ENCODE data around the gene CTSE.
"Not testable (repeated sequence)": the region's sequence is repeated elsewhere in the genome, so short reads cannot be mapped to it uniquely, and the experiment has no call there.

CTSE gene

DNA sequence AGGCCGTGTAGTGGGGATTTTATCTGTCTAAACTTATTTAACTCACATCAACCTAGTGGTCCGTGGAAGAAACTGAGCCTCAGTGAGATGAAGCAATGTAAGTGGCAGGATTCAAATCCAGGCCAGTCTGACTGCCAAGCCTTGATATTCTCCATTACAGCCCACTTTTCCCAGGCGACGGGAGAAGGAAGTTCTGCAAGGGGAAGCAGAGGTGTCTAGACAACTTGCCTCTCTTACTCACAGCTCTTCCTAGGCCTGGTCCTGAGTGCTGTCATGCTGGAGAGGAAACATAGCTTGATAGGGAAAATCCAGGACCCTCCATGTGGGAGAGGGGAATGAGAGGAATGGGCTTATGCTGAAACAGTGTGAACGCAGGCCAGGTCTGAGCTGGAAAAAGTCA is 9.1 kb downstream of the CTSE start:
- no peak for DNase-seq (ENCODE audit: low read depth)

DNA sequence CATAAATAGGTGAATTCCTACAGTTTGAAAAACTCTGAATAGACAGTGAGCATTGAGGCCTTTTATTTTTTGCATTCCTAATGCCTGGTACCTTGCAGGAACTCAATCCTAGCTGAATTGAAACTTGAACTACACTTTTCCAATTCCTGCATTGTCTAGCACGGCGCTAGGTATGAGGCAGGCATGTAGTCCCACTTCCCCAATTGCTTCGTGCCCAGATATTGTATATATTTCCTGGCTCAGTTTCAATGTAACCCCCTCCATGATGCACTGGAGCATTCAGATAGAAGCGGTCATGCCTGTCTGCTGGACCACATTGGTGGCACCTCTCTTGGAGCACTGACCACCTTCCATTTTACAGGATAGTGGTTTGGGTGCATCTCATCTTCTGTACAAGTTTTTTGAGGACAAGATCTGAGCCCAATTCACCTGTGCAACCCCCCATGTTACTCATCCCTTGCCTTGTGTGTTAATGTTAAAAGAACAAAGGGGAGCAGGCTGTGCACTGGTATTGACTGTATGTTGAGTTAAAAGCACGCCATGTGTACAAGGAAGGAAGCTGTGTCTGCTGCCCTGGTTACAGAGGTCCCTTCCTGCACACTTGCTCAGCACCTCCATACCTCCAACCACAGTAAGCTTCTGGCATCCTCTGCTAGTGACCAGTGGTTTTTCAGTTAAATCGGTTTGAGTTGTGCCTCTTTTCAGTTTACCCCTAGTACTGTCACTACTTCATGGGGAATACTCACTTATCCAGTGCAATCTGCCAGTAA is 10.5 kb downstream of the CTSE start:
- DNase-seq (ENCODE audit: low read depth), result no peak

DNA sequence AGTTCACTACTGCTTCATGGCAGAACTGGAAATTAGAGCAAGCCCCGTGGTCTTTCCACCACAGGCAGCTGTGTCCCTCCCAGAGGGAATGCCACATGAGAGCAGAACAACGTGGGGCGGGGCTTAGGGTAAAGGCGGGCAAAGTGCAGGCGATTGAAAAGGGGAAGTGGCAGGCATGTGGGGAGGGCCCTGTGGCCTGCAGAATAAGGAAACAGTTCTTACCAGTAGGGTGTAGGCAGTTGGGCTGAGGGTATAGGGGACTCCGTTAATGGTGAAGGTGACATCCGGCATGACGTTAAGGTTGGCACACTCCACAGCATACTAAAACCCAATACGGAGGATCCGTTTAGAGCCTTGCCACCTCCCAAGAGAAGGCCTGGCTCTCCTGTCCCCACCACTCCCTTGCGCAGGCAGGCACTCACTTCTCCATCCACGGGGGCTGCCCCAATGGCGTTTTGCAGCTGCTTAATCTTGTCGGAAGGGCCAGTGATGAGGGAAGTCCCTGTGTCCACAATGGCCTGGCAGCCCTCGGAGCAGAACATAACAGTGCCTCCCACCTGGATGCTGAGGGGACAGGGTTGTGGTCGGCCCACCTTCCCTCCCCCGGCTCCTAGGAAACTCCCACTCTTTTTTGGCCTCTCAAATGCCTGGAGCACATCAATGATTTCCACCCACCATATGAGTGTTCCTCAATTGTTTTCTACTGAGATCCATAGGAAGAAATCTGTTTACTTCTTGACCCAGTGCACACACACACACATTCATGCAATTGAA is 11.4 kb downstream of the CTSE start:
- DNase-seq (ENCODE audit: low read depth), result peak; percentile 24

DNA sequence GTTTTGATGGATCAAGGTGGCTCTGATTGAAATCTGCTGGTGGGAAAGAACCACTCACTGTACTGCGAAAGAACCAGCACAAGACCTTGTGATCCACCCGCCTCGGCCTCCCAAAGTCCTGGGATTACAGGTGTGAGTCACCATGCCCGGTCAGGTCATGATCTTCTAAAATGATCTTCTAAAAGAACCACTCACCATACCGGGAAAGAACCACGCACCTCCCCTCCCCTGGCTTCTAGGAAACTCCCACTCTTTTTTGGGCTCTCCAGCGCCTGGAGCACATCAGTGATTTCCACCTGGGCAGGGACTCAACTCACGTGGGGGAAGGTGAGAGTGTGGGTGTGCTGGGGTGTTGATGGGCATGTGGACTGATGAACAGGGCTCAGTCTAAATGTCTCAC is 12.6 kb downstream of the CTSE start:
- DNase-seq (ENCODE audit: low read depth), result no peak

DNA sequence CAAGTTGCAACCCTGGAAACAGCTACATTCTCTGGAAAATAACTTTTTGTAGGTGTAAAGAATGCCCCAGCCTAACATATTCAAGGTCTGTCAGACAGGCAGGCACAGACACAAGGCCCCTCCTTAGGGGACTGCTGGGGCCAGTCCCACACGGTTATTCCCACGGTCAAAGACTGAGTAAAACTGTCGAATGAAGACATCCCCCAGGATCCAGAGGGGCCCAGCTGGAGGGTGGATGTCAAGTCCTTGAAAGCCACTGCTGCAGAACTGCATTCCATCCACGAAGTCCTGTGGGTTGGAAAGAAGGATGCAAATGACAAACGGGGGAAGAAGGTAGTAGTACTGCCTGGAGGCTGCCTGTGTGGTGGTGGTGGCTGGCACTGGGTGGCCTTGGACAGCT is 13.6 kb downstream of the CTSE start:
- no peak for DNase-seq (ENCODE audit: low read depth)

DNA sequence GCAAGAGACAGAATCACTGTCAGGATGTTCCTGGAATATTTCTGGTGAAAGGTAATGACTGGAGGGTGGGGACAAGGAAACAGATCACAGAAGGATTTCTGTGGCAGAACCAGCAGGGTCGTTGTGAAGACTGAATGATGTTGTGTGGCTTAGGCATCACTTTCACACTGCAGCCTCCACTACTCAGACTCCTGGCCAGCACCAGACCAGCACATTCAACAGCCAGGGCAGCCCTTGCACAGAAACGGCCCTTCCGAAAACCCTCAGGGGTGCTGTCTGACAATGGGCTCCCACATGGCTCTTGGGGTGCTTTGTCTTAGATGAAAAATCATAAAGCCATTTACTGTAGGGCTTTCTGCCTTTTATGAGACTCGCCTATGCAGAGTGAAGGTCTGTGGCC is 16.7 kb downstream of the CTSE start:
- DNase-seq (ENCODE audit: low read depth), result no peak

DNA sequence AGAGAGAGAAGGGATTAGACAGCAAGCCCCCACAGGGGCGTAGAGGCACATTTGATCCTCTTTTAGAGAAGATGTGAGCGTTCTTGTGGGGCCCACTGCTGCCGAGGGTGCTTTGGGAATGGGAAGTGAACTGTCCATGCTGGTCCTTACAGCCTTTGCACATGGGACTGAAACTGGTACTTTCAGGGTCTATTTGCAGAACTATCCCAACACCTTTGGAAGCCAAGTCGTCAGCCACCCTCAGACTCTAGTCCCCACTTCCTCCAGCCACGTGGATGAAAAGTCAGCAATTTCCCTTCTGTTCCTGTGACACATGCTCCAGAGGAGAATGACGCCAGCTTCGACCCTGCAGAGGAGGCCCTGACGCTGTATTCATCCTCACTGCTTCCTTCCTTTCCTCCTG is 17.9 kb downstream of the CTSE start:
- DNase-seq (ENCODE audit: low read depth), result no peak

DNA sequence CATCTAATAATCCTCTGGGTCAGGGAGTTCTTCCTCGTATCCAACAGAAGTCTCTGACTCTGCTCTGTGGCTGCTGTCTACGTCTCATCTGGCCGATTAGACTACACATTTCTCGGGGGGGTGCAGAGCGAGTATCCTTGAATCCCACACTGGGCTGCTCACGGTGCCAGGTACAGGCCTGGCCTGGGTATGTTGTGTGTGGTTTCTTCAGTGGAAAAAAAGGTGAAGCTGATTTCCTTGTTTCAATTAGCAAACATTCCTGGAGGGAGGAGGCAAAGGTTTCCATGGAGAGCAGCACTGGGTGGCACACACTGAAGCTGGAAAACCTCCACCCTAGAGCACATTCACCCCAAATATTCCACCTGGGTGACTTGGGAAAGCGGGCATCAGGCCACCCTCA is 18.5 kb downstream of the CTSE start:
- no peak for DNase-seq (ENCODE audit: low read depth)

DNA sequence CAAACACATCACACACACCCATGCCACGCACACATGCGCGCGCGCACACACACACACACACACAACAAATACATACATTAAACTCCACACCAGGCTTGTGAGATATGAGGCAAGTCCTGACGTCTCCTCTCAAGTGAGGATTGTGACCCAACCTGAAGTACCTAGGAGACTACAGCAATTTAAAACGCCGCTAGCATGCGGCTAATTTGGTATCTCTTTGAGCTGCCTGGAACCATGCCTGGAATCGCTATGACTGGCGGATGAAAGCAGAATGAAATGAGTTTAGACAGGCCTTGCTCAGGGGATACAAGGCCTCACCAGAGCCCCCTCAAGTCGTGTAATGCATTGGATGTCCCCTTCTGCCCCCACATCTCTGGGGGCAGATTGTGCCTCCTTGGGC is 18.9 kb downstream of the CTSE start:
- no peak for DNase-seq (ENCODE audit: low read depth)

DNA sequence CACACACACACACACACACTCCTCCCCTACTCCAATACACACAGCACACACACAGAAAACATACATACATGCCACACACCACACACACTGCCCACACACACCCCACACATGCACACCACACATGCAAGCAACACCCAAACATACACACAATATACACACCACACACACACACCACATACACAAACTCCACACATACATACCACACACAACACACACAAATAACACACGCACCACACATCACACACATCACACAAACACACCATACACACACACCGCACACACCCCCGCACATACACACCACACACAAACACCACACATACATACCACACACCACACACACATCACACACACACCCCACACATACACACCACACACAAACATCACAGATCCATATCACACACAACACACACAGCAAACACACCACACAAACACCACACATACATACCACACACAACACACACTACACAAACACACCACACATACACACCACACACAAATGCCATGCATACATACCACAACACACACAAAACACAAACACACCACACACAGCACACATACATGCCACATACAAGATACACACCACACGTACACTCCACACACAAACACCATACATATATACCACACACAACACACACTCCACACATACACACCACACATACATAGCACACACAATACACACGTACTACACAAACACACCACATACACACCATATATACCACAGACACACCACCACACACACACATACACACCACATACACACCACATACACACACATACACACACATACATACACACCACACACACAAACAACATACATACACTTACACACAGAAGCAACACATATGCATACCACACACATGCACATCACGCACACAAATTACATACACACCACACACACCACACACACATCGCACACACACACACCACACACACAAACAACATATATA is 19.6 kb downstream of the CTSE start:
- DNase-seq (ENCODE audit: low read depth), result no peak

DNA sequence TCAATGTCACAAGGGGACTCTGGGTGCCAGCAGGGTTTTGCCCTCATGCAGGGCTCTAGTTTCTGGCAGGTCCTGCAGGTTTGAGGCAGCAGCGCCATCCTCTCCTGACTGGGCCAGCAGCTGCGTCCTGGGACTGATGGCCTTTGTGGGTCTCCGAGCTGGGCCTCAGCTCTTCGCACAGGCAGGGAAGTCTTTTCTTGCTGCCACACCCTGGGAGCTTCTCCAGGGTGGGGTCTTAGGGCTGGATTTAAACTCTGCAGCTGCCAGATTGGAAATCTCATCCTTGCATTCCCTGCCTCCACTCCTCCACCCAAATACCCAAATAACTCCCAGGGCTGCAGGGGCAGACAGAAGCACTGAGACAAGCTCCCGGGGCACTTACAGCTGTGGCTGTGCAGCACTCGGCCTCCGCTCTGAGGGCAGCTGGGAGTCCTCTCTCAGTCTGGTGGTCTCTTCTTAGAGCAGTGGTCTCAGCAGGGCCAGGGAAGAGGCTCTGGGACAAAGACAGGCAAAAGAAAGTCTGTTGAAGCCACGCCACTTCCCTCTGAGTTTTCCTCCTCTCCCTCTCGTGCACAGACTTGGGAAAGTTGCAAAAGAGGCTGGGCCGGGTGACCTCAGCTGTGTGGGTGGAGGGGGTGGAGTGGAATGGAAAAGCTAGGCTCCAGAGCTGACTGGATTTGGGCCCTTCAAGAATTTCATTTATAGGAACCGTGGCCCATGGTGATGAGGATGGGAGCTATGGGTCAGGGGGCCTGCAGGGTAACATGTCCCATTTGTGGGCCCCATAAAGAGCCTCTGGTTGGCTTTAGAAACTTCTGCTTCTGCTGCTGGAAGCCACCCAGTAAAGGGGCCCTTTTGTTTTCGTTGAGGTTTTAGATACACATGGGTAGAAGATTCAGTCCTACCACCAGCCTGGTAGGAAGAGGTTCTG is 20.6 kb downstream of the CTSE start, which contains the start of gene RAB7B:
TSS of gene RAB7B (minus strand) at position 525 of the 931 bp plus-strand sequence. CDS start 9,260 bp downstream, outside the sequence.
- DNase-seq (ENCODE audit: low read depth), result no peak

DNA sequence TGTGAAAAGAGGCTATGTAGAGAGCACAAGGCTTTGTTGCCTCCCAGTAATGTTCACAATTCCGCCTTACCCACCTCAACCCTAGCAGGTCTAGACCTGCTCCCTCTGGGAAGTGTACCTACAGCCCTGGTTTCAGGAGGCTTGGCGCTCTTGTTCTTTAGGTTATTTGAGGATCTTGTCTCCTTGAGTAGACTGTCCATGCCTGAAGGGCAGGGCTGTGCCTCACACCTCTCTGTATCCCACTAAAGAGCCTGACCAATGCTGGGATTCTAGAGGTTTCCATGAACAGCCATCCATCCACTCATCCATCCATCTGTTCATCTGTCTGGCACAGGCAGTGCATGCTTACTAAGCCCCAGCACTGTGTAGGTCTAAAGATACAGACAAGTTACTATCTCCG is 21.5 kb downstream of the CTSE start:
- DNase-seq (ENCODE audit: low read depth), result no peak

DNA sequence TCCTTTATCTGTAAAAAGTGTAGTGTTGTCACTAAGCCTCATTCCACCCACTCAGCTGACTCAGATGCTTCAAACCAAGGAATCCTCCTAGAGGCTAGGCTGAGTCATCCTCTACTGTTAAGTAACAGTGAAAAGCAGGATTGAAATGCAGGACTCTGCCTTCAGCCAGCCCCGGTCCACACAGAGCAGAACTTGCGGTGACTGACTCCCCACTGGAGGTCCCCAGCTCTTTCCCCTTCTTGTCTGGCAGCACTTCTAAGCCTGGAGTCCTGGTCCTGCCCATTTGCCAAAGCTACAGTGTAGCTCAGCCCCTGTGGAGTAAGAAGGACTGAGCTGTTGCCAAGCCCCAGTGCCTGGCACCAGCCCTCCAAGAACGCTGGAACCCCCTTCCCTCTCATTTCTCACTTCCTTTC is 22.2 kb downstream of the CTSE start:
- no peak for DNase-seq (ENCODE audit: low read depth)

DNA sequence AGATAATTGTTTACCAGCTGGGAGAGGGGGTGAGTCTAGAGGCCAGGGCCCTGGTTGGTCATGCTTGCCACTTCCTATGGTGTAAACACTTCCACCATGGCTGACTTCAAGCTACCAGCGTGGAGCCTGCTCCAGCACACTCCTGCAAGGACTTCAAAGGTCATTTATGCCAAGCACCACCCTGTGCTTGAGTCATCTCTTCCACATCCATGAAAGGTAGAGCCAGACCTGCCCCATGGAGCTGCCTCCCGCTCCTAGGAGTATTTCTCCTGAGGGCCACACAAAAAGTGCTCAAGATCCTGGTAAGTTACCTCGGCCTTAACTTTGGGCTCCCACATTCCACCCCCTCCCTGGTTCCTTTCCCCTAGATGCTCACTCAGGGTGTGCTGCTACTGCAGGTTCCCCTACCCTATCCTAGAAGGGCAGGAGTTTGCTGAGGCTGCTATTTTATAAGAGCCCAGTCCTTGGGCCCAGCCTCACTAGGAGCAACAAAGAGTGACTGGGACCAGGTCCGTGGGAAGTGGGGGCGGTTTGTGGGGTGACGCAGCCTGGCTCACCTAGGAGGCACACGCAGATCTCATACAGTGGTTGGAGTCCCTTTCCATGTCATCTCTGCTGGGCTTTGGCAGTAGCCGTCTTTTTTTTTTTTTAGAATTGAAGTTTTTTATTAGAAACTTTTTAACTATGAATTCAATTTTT is 22.9 kb downstream of the CTSE start:
- DNase-seq (ENCODE audit: low read depth), result no peak

DNA sequence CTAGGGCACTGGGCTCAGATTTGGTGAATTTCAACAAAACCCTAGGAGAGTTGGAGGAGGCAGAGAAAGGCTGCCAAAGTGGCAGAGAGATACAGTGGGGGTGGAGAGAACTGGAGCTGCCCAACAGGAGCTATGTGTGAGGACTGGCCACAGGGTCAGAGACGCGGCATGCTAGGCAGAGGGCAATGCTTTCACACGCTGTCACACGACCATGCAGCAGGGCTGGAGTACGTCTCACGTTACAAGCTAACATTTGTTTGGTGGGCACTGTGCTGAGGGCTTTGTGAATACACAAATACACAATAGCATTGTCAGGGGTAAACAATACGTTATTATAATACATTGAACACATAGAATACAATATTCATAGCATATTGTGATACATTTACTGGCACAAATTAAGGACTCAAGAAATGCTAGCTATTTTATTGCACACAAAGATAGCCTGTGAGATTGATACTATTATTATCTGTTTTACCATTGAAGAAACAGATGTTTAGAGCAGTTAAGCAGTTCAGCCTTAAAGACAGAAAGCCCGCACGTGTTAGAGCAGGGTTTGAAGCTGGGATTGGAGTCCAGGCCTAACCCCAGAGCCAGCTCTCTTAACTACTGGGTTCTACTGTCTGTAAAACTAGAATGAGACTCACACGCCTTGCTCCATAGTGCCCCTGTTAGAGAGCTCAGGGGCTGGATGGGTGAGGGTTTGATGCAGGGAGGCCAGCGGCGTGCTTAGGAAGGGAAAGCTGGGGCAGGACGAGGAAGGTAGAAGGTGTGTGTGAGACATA is 25.0 kb downstream of the CTSE start:
- DNase-seq (ENCODE audit: low read depth), result no peak

DNA sequence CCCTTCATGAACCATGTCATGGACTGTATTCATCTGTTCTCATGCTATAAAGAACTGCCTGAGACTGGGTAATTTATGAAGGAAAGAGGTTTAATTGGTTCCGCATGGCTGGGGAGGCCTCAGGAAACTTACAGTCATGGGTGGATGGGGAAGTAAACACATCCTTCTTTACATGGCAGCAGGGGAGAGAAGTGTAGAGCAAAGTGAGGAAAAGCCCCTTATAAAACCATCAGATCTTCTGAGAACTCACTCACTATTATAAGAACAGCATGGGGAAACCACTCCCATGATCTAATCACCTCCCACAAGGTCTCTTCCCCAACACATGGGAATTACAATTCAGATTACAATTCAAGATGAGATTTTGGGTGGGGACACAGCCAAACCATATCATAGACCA is 27.1 kb downstream of the CTSE start:
- not testable (repeated sequence) for DNase-seq (ENCODE audit: low read depth)

DNA sequence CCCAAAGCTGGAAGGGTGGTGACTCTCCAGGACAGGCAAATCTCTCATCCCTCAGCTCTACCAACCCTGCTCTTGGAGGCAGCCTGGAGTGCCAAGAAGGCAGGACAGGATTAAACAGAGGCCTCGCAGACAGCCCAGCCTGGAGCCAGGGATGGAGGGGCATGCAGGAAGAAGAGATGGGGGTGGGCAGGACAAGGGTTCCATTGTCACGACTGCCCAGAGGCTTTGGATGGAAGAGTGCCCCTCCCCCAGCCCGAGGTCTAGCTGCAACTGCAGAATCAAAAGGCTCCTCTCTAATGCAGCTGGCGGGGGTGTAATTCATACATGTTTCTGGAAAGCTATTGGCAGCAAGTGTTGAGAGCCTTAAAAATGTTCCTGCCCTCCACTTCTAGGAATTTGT is 29.3 kb downstream of the CTSE start:
- DNase-seq (ENCODE audit: low read depth), result no peak

DNA sequence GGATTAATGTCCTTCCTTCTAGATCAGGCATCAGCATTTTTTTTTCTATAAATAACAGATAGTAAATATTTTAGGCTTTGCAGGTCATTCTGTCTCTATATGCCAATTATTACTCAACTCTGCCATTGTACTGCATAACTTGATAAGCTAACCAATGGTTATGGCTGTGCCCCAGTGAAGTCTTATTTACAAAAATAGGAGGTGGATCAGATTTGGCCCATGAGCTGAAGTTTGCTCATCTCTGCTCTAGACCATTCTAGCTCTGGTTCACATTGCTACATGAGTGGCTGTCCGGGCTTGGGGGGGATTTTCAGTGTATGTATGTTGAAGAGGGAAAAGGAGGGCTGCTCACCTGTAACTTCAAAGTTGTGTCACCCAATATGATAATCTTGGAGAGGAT is 30.6 kb downstream of the CTSE start:
- no peak for DNase-seq (ENCODE audit: low read depth)

DNA sequence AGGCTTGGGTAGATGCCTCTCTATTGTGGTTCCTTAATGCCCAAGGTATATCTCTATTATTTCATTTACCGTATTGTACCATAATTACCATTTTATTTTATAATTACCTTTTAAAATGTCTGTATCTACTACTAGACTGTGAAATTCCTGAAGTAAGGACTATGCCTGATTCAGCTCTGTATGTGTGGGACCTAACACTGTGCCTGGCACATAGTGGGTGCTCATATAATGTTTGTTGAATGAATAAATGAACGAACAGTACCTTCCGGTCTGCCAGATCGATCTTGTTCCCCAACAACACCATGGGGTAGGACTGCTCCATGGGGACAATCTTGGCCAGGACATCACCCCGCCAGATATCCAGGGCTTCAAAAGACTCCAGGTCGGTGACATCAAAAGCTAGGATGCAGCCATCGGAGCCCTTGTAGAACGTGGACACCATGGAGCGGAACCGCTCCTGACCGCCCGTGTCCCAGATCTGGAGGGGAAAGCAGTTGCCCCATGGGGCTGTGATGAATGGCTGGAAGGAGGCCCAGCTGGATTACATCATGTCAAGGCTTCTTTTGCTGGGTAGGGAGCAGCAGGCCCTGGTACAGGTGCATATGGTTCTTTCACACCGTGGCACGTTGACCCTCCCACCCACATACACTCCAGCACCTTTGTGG is 31.3 kb downstream of the CTSE start:
- no peak for DNase-seq (ENCODE audit: low read depth)

Data from stimulated activated CD8-positive, alpha-beta memory T cell treated with anti-CD3 and anti-CD28 coated beads, Interleukin-4, amount 100 ng/mL, for 24 hours (primary cell).